Inflammatory macrophage (primary cell): ENCODE data around the gene SAE1.

Source experiments
- DNase-seq, 2 donors: peaks; one replicate each; pipeline ENCODE4 v3.0.0-alpha.2; 2020 to 2022

SAE1 gene

DNA sequence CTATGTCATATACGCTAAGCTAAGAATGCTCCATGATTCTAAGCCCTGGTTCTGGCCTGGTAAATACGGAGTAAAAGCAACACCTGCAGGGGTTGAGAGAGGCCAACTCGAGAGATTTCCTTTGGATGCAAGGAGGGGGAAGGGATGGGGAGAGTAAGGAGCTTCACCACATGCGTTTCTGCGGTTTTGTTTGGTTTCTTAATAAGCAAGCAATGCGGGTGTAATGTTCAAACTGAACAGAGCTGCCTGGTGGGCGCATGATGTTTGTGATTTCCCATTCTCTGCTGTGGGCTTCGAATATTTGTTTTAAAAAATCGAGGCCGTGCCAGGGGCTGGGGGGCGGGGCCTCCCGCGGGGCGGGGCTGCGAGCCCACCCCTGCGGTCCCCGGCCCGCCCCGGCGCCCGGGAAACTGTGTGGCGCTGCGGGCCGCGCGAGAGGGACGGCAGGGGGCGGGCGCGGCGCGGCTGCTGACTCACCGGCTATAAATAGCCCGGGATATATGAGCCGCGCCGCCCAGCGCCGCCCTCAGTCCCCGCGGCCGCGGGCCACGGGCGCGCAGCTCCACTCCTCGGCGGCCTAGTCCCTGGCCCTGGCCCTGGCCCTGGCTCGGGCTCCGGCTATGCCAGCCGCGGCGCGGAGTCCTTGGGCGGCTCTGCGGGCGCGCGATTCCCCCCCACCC is 95.3 kb downstream of the SAE1 start:
- peak; percentile 87 to 90 for DNase-seq

DNA sequence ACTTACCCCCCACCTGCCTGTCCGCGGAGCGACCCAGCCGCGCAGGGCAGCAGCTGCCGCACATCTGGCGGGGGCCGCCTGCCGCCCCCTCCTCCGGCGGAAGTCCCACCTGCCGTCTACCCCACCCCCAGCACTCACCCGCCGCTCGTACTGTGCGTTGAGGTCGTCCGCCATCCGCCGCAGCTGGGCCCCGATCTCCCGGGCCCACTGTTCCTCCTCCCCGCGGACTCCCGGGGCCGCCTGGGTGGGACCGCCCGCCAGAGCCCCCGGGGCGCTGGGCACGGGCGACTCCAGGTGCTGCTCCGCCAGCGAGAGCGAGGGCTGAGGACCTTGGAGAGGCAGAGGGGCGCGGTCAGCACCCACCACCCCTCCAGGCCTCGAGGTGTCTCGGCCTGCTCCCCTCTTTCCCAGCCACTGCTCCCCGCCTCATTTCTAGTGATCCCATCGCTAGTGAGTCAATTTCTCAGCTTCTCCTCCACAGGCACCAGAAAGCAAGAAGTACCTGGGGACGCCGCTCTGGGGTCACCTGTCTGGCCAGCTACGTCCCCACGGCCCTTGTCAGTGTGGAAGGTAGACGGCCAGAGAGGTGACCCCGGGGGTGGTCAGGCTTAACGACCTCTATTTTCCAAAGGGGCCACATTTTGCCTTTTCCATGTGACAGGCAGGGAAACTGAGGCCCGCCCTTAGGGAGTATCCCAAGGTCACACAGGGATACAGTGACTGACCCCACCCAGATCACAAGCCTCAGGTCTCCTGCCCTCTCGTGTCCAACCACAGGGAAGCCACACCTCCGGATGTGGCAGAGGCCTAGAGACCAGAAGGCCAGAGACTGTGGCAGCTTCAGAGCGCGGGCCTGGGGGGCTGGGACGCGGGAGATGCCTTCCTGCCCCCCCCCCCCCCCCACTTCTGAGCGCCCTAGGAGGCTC is 96.1 kb downstream of the SAE1 start:
- DNase-seq = peak; percentile 96 to 97

DNA sequence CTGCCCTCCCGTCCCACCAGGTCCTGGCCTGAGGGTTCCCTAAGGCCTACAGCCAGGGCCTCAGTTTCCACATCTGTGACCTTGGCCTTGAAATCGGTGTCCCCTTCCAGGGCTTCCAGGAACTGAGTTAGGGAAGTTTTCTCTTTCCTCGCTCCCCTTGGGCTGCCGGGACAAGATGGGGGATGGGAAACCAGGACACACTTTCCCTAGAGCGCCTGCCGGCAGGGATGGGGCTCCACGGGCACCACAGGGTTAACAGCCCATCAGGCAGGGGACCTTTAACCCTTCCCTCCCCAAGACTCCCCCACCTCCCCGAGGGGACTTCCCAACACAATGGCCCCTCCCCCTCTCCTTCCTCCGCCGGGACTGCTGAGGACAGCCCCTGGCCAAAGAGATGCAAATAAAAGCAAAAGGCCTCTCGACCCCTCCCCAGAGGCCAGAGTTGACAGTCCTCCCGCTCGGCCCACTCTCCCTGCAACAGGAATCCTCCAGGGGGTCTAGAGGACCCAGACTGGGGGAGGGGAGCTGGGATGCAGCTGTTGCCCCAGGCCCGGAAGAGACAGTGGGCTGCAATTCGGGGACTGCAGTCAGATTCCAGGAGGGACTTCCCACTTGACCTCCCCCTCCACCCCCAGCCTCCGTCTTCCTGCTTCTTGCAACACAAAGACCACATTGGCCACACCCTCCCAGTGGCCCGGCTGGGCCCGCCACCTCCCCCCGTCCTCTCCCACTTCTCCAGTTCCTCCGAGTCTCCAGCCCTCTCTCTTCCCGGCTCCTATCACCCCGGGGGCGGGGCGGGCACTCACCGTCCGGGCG is 96.9 kb downstream of the SAE1 start:
- peak; percentile 91 to 97 for DNase-seq

DNA sequence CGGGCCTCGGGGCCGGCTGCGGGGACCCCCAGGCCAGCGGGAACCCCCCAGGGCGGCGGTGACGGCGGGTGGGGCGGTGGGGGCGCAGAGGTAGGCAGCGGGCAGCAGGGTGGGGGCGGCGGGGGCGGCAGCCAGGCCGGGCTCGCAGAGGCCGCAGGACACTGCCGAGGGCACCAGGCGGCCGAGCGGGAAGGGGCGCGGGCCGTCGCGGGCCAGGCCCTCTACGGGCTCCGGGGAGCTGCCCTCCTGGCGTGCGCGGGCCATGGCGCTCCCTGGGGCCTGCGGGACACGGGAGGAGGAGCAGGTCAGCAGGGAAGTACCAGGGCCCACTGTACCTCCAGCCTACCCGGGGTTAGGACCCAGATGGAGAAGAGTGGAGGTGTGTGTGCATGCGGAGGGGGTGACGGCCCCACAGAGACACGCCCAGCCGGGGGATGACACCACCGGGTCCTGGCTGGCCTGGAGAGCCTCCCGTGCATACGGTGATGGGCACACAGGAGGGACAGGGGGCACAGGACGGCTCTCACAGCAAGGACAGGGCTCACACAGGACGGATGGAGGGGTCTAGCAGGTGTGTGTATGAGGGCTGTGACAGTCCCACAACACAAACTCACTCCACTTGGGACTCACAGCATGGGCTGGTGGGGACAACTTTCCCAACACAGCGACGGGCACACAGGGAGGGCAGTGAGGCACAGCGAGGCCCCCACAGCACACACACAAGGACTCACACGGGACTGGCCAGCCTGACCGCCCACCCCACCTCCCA is 97.7 kb downstream of the SAE1 start:
- peak in 1 of 2 donors; percentile 56 for DNase-seq

DNA sequence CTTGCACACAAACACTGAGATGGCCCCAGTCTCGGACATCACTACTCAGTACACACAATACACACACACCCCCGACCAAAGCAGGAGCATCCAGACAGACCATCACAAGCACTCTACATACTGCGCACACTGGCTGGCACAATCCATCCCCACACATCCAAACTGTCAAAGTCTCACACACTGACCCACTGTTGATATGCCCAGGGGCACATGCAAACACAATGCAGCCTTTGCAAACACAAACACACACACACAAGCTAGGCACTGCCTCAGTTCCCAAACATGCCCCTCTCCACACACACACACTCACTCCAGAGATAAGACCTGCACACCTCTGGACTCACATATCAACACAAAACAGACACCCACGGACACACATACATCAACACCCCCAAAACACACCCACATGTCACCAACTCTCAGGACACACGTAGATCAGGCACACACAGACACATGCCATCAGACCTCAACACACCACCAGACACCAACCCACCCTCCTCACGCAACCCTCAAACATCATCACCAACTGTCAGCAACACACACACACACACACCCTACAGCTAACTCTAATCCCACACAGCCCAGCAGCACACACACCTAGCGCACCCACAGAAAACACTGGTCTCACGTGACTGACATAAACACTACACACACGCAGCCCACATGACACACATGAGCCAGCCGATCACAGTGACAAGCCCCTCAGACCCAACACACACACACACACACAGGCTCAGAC is 98.5 kb downstream of the SAE1 start:
- peak in 1 of 2 donors; percentile 51 for DNase-seq

DNA sequence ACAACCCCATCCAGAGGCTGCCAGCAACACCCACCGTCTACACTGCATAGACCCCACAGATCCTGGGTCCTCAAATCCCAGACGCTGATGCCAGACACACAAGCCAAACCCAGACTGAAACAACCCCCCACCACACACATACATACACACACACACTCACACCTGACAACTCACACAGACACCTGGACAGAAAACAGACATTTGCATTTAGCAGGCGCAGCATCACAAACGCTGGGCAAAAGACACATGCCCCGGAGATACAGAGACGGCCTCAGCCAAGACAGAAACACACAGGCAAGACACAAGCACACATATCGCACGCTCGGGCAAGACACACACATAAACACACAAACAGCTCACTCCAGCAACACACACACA is 99.0 kb downstream of the SAE1 start:
- DNase-seq = peak in 1 of 2 donors; percentile 22

GRCh38 chr19:47230054-47230920 is 99.7 kb downstream of the SAE1 start:
- DNase-seq = peak; percentile 24 to 55

DNA sequence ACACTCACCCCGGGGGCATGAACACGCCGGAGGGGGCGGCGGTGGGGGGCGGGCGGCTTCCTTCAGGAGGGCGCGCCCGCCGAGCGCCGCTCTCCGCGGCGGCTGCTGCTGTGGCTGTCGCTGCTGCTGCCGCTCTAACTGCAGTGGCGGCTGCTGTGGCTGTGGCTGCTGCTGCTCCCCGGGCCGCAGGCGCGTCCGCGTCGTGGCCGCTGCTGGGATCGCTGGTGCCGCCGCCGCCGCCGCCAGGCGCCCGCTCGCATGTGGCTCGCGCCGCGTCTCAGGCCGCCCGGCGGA is 100.2 kb downstream of the SAE1 start, which contains the start of gene BBC3:
Gene BBC3, minus strand, starts transcription at position 279 of the 294 bp plus-strand sequence. CDS start 2,768 bp downstream, outside the sequence.
- no peak for DNase-seq

DNA sequence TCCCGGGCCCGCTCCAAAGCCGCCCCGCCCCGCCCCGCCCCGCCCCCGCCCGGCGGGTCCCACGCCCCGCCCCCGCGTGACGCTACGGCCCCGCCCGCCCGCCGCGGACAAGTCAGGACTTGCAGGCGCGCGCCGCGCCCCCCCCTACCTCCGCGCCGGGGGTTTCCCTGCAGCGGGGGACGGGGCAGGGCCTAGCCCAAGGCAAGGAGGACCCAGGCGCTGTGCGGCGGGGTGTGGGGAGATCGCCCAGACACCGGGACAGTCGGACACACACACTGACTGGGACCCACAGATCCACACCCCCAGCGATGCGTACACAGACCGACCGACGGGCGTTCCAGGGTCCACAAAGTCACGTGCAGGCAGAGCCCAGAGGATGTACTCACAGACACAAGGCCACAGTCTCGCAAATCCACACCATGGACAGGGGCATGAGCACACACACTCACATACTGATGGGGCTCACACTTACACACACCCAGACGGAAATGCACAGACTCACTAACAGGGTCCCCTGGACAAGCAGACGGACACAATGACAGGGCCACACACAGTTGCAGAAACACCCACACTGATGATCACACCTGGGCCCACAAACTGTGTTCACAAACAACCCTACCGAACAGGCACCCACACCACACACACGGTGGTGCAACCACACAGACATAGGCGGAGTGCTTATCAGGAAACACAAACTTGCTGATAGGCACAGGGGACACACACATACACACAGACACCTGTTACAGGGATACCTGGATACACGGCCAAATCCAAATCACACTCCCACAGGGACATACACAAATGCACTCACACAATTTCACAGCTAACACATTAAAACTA is 100.8 kb downstream of the SAE1 start:
- peak; percentile 61 to 84 for DNase-seq

DNA sequence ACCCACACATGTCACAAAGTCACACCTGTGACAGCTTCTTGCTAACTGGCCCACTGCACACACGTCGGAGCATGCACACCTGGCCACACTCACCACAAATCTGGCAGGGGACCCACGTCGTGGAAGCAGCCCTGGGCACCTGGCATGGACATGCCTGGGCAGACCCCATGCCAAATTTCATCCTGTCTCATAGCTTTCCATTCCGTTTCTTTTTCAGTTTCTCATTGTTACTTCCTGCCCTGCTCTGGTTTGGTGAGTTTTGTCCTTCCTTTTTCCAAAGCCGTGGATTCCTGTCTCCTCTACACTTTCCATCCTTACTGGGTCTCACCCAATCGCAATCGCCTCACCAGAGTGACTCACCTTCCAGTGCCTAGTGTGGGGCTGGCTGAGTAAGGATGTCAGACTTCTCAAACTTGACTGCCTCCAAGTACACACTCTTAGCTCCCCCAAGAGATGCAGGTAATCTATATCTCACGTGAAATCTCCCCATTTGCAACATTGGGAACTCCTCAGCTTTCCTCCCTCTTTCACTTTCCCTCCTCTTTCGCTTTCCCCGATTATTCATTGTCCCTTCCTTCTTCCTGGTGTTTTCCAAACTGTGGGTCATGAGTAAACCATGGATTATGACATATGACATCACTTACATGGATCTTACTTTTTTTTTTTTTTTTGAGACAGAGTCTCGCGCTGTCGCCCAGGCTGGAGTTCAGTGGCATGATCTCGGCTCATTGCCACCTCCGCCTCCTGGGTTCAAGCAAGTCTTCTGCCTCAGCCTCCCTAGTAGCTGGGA is 102.0 kb downstream of the SAE1 start:
- peak in 1 of 2 donors; percentile 31 for DNase-seq

GRCh38 chr19:47236072-47236675 is 105.5 kb downstream of the SAE1 start:
- DNase-seq = no peak

DNA sequence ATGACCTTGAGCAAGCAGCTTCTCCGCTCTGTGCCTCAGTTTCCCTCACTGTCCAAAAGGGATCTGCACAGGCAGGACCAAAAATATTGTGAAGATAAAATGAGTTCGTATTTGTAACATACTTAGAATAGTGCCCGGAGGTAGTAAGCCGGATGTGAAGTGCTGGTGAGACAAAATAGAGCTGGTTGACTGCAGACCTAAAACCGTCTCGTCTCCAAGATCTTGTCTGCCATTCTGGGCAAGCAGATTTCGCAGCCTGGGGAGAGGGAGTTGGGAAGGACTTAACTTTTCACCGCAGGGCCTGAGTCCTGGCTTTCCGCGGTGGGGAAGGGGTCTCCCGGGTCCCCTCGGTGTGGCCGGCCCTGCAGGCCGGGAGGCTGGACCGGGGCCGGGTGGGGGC is 108.5 kb downstream of the SAE1 start:
- DNase-seq = no peak

DNA sequence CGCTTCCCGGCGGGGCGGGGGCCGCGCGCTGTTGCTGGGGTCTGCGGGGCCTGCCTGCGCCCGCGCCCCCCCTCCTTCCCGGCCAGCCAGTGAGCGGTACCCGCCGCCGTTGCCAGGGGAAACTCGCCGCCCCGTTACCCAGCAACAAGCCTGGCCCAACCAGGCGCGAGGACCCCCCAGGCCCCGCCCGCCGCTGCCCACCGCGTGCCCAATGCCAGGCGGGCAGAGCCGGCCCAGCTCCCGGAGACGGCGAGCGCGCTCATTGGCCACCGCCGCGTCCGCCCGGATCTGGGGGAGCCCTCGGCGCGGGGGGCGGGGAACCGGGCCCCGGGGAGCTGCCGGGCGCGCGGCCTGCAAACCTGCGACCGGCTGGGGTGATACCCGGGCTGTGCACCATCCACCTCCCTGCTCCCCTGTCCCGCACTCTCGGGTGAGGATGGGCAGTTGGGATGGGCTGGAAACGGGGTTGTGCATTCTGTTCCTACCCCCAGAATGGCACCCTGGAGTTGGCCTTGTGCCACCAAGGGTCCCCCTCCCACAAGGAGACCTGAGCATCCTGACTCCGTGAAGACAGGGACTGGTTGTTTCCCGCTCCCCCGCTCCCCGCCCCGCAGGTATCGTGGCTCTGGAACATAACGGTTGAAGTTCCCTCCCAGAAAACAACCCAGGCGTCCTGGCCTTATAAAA is 109.1 kb downstream of the SAE1 start:
- no peak for DNase-seq

GRCh38 chr19:47240556-47240955 is 109.9 kb downstream of the SAE1 start:
- no peak for DNase-seq

- DNase-seq = peak; percentile 38 to 53
Observed at GRCh38 chr19:47240996-47241918, 110.6 kb downstream of the SAE1 start.

GRCh38 chr19:47241919-47242577 is 111.4 kb downstream of the SAE1 start:
- DNase-seq = no peak
